Activated CD4-positive, alpha-beta T cell treated with anti-CD3 and anti-CD28 coated beads, Interleukin-2, amount 10 ng/mL, durations not matched to agents 7 days and 5 days (primary cell): ENCODE data around the gene PRSS23. TPM values are rescaled to one million over a fixed set of nuclear protein-coding genes. Genes with fewer than 3 reads are reported as not detected.

ENCODE experiments used
- CTCF ChIA-PET: fragments of 350-600 bp; sonication (Branson Sonifier 250); formaldehyde crosslinking; loops from one replicate; lab custom pipeline; 2021; ENCODE audit warnings: antibody characterized with exemption; lab: Charles Lee
- POLR2A ChIA-PET: fragments of 350-600 bp; sonication (Branson Sonifier 250); formaldehyde crosslinking; loops from one replicate; lab custom pipeline; 2021; ENCODE audit warnings: antibody characterized with exemption; lab: Charles Lee
- DNase-seq: peaks from one replicate; pipeline ENCODE4 v3.0.0-alpha.2; 2020
- H3K27ac Mint-ChIP-seq: one replicate; pipeline ENCODE4 v1.8.0; 2021; ENCODE audit warnings: mild to moderate bottlenecking, moderate library complexity, mixed read lengths
- H3K27me3 Mint-ChIP-seq: one replicate; pipeline ENCODE4 v1.8.0; 2021; ENCODE audit warnings: mixed read lengths
- H3K36me3 Mint-ChIP-seq: one replicate; pipeline ENCODE4 v1.8.0; 2021; ENCODE audit warnings: low read depth, mixed read lengths
- H3K4me1 Mint-ChIP-seq: one replicate; pipeline ENCODE4 v1.8.0; 2021; ENCODE audit warnings: mixed read lengths
- H3K4me3 Mint-ChIP-seq: one replicate; pipeline ENCODE4 v1.8.0; 2021; ENCODE audit warnings: mild to moderate bottlenecking, moderate library complexity, mixed read lengths
- H3K9me3 Mint-ChIP-seq: one replicate; pipeline ENCODE4 v1.8.0; 2021; ENCODE audit warnings: mixed read lengths
- total RNA-seq, 2 experiments: library from RNA; stranded (reverse); gene quantifications; one replicate each; pipeline ENCODE4 v1.2.3, GENCODE V29; 2021

The PRSS23 gene
- total RNA-seq, 2 experiments from 2014 or later = 0.35 to 0.40 TPM

- POLR2A ChIA-PET = no interaction called here
- CTCF ChIA-PET = no interaction called here
- no peaks in the 10 kb centered on the region for H3K9me3 Mint-ChIP-seq
- peaks cover 40% of the 10 kb centered on the region for H3K27me3 Mint-ChIP-seq
- H3K4me3 Mint-ChIP-seq = no peak overlapping the region
- DNase-seq = no peak
- H3K27ac Mint-ChIP-seq = no peak overlapping the region
- peaks cover 3% of the 10 kb centered on the region for H3K4me1 Mint-ChIP-seq
- H3K36me3 Mint-ChIP-seq = no peaks in the 10 kb centered on the region
These were observed 4.8 kb upstream of the PRSS23 start for GRCh38 chr11:86795511-86795910.

- CTCF ChIA-PET = no interaction called here
- peaks cover 7% of the 10 kb centered on the region for H3K4me1 Mint-ChIP-seq
- no peaks in the 10 kb centered on the region for H3K9me3 Mint-ChIP-seq
- no peak for DNase-seq
- H3K27me3 Mint-ChIP-seq = peaks cover 44% of the 10 kb centered on the region
- no peaks in the 10 kb centered on the region for H3K36me3 Mint-ChIP-seq
- no peak overlapping the region for H3K4me3 Mint-ChIP-seq
- no peak overlapping the region for H3K27ac Mint-ChIP-seq
- POLR2A ChIA-PET = no interaction called here
These were observed 4.4 kb upstream of the PRSS23 start for GRCh38 chr11:86795949-86796348.

- Mint-ChIP-seq H3K9me3 (no peaks in the 10 kb centered on the region), H3K36me3 (no peaks in the 10 kb centered on the region), H3K27ac (no peak overlapping the region), H3K4me1 (peaks cover 11% of the 10 kb centered on the region), H3K27me3 (peaks cover 54% of the 10 kb centered on the region), H3K4me3 (no peak overlapping the region)
- POLR2A ChIA-PET = no interaction called here
- CTCF ChIA-PET = no interaction called here
- no peak for DNase-seq
These were observed 3.2 kb upstream of the PRSS23 start for GRCh38 chr11:86797133-86797532.

- CTCF ChIA-PET = interaction anchor here (1.0 to 1.8 kb wide), 3 partner anchors 116 to 341 kb away, joined by 3 to 4 read pairs (median 3); no protein-coding TSS in a partner anchor
- no peaks in the 10 kb centered on the region for H3K36me3 Mint-ChIP-seq
- H3K27ac Mint-ChIP-seq = no peak overlapping the region
- DNase-seq = no peak
- no peaks in the 10 kb centered on the region for H3K9me3 Mint-ChIP-seq
- peaks cover 21% of the 10 kb centered on the region for H3K4me1 Mint-ChIP-seq
- peaks cover 64% of the 10 kb centered on the region for H3K27me3 Mint-ChIP-seq
- H3K4me3 Mint-ChIP-seq = no peak overlapping the region
- POLR2A ChIA-PET = interaction anchor here (0.7 kb wide), 1 partner anchor 18 kb away, joined by 3 read pairs; no protein-coding TSS in a partner anchor
These were observed 1.4 kb upstream of the PRSS23 start for GRCh38 chr11:86798988-86799387.

DNA sequence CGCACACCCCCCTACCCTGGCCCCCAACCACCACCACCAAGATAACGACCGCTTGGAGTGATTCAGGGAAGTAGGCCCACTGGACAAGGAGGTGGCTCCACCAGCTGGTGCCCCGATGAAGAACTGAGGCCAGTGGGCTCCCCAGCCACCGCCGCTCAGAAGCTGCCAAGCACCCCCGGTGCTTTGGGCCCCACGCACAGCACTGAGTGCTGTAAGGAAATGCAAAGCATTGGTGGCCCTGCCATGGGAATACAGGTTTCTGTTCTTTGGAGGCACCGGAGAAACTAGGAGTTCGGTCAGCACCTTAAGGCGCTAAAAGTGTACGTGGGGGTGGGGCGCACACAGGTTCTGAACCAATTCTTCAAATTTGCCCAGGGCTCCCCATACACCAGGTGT lies 664 bp upstream of the PRSS23 start:
- H3K27me3 Mint-ChIP-seq = peaks cover 65% of the 10 kb centered on the region
- no peak overlapping the region for H3K27ac Mint-ChIP-seq
- CTCF ChIA-PET = interaction anchor here (0.7 to 1.8 kb wide), 4 partner anchors 20 to 342 kb away, joined by 3 to 4 read pairs (median 3); no protein-coding TSS in a partner anchor
- POLR2A ChIA-PET = no interaction called here
- H3K9me3 Mint-ChIP-seq = no peaks in the 10 kb centered on the region
- H3K4me1 Mint-ChIP-seq = peaks cover 22% of the 10 kb centered on the region
- DNase-seq = no peak
- peak overlapping the region; percentile 41 for H3K4me3 Mint-ChIP-seq
- no peaks in the 10 kb centered on the region for H3K36me3 Mint-ChIP-seq

DNA sequence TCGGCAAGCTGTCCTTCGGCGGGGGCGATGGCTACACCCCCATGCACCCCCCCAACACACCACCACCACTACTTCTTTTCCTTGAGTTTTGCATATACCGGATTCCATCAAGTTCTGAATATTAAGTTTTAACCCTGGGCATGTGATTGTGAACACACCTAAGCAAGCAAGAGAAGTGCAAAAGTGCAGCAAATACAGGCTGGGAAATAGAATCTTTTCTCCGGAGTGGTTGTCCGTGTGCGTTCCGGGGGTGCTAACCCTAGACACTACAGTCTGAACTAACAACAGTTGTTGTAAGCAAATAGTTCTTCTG lies 574 bp downstream of the PRSS23 start:
- Mint-ChIP-seq H3K27me3 (peaks cover 66% of the 10 kb centered on the region), H3K27ac (no peak overlapping the region), H3K9me3 (no peaks in the 10 kb centered on the region), H3K4me1 (peaks cover 34% of the 10 kb centered on the region), H3K4me3 (peak overlapping the region; percentile 68), H3K36me3 (no peaks in the 10 kb centered on the region)
- ChIA-PET POLR2A (no interaction called here), CTCF (no interaction called here)
- DNase-seq = no peak

GRCh38 chr11:86801364-86801763 lies 1.0 kb downstream of the PRSS23 start:
- H3K4me1 Mint-ChIP-seq = peaks cover 38% of the 10 kb centered on the region
- H3K4me3 Mint-ChIP-seq = peak overlapping the region; percentile 68
- H3K36me3 Mint-ChIP-seq = no peaks in the 10 kb centered on the region
- no peak for DNase-seq
- H3K9me3 Mint-ChIP-seq = no peaks in the 10 kb centered on the region
- ChIA-PET CTCF (no interaction called here), POLR2A (no interaction called here)
- peaks cover 64% of the 10 kb centered on the region for H3K27me3 Mint-ChIP-seq
- no peak overlapping the region for H3K27ac Mint-ChIP-seq

DNA sequence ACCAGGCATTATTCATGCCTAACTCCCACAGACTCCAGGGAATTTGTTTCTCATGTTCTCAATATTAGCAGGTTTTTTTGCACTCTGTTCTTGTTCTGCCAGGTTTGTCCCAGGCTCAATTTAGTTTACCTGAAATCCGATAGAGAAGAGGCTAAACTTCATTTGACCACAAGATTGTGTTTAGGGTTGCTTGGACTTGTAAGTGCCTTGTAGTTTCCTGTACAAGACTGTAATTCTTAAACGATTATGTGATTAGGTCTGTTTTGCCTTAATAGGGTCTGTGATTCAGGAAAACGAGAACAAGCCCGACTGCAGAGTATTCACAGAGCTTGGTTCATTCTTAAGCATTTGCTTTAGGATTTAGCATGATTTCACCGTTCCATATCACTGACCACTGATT lies 1.8 kb downstream of the PRSS23 start:
- H3K9me3 Mint-ChIP-seq = no peaks in the 10 kb centered on the region
- CTCF ChIA-PET = no interaction called here
- POLR2A ChIA-PET = no interaction called here

DNA sequence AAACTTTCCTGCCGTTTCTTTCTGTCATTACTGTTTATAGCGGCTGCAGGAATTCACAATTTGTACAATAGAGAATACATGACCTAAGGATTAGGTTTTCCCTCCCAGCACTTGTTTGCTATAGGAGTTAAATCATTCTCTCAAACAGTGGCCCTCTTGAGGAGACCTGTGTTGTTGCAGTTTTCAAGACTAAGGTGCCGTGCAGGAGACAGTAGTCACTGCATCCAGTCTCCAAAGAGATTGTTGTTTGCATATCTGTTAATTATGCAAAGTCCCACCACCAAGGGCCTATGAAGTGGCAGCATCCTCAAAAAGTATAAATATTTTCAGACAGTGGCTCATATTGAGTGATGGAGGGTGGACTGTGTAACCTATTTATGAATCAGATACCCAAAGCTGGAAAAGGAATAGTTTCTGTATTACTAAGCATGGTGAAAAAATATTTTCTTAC lies 2.3 kb downstream of the PRSS23 start:
- CTCF ChIA-PET = no interaction called here
- Mint-ChIP-seq H3K9me3 (no peaks in the 10 kb centered on the region), H3K27ac (no peak overlapping the region), H3K4me3 (no peak overlapping the region), H3K36me3 (peaks cover 1% of the 10 kb centered on the region), H3K4me1 (peaks cover 46% of the 10 kb centered on the region), H3K27me3 (peaks cover 55% of the 10 kb centered on the region)
- POLR2A ChIA-PET = no interaction called here
- DNase-seq = peak; percentile 27

More for the DNA sequence above, 1.8 kb downstream of the PRSS23 start:
- Mint-ChIP-seq H3K36me3 (no peaks in the 10 kb centered on the region), H3K4me3 (no peak overlapping the region), H3K4me1 (peaks cover 46% of the 10 kb centered on the region), H3K27ac (no peak overlapping the region), H3K27me3 (peaks cover 57% of the 10 kb centered on the region)
- DNase-seq = no peak

DNA sequence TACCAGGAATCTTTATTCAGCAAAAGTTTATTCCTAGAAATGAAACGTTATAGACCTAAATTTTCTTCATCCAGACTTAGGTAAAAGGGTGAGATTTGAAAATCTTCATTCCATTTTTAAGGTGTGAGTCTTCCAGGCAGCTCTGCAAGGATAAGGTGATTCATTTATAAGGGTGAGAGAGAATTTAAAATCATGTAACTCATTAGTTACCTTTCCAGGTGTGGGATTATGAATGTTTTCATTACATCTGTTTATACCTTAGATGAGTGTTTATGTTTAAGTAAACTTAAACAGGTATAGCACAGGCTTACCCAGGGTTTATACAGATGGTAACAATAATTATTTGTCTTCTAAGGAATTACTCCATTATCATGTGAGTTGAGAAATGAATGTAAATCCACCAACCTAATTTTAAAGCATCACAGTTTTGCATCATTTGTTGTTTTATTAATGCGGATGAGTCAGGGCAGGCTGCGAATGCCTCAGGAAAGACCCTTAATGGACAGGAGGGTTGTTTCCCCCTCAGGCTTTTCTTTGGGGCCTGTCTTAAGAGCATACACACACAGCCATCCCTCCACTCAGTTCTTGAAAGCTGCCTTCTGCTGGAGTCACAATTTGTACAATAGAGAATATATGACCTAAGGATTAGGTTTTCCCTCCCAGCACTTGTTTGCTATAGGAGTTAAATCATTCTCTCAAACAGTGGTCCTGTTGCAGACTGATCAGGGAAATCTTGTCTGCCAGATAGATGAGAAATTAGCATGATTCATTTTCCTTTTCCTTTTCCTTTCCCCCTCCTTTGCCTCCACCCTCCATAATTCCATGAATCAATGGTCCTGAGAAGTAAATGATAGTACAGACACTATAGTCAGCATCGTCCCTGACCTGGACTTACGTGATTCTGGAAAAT lies 3.0 kb downstream of the PRSS23 start:
- no peak overlapping the region for H3K4me3 Mint-ChIP-seq
- DNase-seq = no peak
- no peaks in the 10 kb centered on the region for H3K9me3 Mint-ChIP-seq
- ChIA-PET CTCF (interaction anchor here (0.7 kb wide), 1 partner anchor 20 kb away, joined by 3 read pairs; no protein-coding TSS in a partner anchor), POLR2A (no interaction called here)
- H3K4me1 Mint-ChIP-seq = peaks cover 46% of the 10 kb centered on the region
- no peak overlapping the region for H3K27ac Mint-ChIP-seq
- peaks cover 2% of the 10 kb centered on the region for H3K36me3 Mint-ChIP-seq
- H3K27me3 Mint-ChIP-seq = peaks cover 54% of the 10 kb centered on the region

- no peak for DNase-seq
- Mint-ChIP-seq H3K4me3 (no peak overlapping the region), H3K27me3 (peaks cover 50% of the 10 kb centered on the region), H3K4me1 (peaks cover 44% of the 10 kb centered on the region), H3K27ac (no peak overlapping the region), H3K9me3 (no peaks in the 10 kb centered on the region), H3K36me3 (peaks cover 2% of the 10 kb centered on the region)
- CTCF ChIA-PET = no interaction called here
- POLR2A ChIA-PET = no interaction called here
These were observed 4.6 kb downstream of the PRSS23 start for GRCh38 chr11:86804951-86805350.

DNA sequence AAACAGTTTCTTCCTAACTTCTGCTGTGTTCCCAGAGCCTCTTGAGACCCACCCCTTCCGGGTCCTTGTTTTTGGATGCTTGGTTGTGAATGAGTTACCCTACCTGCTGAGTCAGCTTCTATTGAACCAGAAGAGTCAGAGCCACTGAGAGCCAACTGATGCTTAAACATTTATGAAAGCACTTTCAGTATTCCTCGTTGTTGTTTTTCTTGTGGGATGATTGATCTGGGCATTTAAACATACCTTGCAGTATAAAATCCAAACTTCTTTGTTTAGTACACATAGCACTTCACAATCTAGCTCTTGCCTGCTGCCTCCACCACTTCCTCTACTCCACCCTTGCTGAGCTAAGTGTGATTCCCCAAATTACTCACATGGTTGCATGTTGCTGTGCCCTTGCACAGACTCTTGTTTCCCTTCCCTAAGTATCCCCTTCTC lies 5.5 kb downstream of the PRSS23 start:
- POLR2A ChIA-PET = no interaction called here
- H3K36me3 Mint-ChIP-seq = peaks cover 2% of the 10 kb centered on the region
- no peak overlapping the region for H3K4me3 Mint-ChIP-seq
- peak; percentile 53 for DNase-seq
- H3K4me1 Mint-ChIP-seq = peaks cover 40% of the 10 kb centered on the region
- H3K27ac Mint-ChIP-seq = peak overlapping the region; percentile 14
- no peaks in the 10 kb centered on the region for H3K9me3 Mint-ChIP-seq
- peaks cover 50% of the 10 kb centered on the region for H3K27me3 Mint-ChIP-seq
- CTCF ChIA-PET = interaction anchor here (0.5 to 1.4 kb wide), 5 partner anchors 9 to 951 kb away, joined by 3 to 6 read pairs (median 3); partner anchors contain the start of gene CCDC83

DNA sequence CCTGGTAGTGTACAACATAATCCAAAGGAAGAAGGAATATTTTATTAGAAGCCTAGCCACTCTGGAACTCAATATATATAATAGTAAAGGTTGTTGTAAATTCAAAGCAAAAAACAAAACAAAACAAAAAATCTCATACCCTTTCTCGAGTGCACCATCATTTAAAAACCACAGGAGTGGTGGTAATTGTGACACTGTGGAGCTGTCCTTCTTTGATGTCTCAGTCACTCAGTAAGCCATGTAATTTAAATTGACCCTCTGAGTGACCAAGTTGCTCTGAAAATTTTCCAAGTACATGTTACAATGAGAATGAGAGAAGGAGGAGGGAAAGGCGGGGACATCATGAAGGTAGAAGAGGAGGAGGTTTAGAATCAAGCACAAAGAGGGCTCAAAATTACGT lies 6.6 kb downstream of the PRSS23 start:
- CTCF ChIA-PET = interaction anchor here (1.1 to 1.4 kb wide), 4 partner anchors 8 to 952 kb away, joined by 3 to 6 read pairs (median 4); partner anchors contain the start of gene CCDC83
- H3K27me3 Mint-ChIP-seq = peaks cover 49% of the 10 kb centered on the region
- H3K27ac Mint-ChIP-seq = peak overlapping the region; percentile 54

More for the DNA sequence above, 6.6 kb downstream of the PRSS23 start:
- Mint-ChIP-seq H3K36me3 (peaks cover 2% of the 10 kb centered on the region), H3K4me1 (peaks cover 37% of the 10 kb centered on the region), H3K4me3 (no peak overlapping the region), H3K9me3 (no peaks in the 10 kb centered on the region)
- POLR2A ChIA-PET = no interaction called here
- no peak for DNase-seq
